GM18868 (cell line): ENCODE measurements around the gene MEGF11.

Source experiments
- ATAC-seq: cut with Tn5 transposase; IDR thresholded peaks from one replicate; pipeline ENCODE4 v1.9.1; 2021; ENCODE audit warnings: mild to moderate bottlenecking, moderate library complexity; ENCODE audit not compliant: unreplicated experiment

MEGF11 gene

DNA sequence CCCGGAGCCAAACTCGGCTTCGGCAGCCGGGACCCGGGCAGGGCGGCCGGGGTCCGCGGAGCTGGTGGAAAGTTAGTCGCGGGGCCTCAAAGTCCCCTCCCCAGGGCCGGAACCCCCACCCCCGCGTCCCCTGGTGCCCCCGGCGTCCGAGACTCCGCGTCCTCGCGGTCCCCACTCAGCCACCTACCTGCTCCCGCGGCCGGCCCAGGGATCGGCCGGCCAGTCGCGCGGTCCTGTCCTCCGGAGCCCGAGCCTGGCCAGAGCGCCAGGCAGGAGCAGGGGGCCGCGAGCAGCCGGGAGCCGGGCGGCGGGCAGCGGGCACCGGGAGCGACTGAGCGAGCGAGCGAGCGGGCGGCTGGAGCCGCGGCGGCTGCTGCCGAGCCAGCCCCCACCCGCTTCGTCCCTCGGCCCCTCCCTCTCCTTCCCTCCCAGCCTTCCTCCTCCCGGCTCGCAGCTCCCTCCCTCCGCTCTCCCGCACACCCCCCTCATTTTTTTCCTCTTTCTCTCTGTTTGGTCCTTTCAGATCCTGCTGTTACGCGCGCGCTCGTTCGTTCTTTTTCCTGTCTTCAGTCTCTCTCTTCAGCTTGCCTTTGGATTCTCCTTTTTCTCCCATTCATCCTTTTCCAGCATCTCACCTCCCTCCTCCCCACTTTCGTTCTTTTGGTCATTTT, at the start of gene MEGF11:
TSS of gene MEGF11 (minus strand) at position 333 of the 671 bp plus-strand sequence. CDS start 125,347 bp downstream, outside the sequence.
- ATAC-seq = no peak

DNA sequence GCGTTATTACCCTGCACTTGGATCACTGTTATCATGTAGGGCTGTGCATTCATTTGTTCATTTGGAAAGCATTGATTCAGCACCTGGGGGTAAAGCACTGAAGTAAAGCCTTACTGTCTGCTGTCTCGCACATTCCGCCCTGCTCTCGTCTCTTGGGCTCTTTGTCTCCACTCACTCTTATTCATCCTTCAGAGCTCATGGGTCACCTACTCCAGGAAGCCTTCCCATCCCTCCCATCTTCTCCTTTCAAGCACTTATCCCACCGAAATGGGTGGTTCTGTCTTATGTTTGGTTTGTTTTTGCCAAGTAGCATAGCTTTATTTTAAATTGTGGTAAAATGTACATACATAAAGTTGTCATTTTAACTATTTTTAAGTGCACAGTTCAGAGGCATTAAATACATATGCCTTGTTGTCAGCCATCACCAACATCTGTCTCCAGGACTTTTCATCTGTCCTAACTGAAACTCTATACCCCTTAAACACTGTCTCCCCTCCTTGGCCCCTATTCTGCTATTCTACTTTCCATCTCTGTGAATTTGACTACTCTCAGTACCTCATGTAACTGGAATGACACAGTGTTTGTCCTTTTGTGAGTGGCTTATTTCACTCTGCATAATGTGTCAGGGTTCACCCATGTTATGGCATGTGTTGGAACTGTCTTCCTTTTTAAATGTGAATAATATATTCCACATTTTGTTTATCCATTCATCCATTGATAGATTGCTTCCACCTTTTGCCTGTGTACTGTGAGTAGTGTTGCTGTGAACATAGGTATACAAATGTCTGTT, 49.1 kb upstream of the MEGF11 start:
- ATAC-seq = no peak

DNA sequence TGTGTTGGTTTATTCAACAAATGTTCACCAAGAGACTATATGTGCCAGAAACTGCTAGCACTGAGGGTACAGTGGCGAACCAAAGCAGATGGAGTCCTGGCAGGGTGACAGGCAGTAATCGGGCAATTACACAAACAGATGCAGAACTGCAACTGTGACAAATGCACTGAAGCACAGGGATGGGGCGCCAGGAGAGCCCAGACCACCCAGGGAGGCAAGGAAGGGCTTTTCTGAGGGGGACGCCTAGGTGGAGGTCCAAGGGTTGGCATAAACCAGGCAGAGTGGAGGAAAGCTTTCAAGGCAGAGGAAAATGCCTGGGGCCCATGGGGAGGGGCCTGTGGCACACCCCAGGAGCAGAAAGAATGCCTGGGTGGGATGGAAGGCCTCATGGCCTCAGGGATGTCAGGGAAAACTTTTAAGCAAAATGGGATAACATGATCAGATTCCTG, 45.3 kb upstream of the MEGF11 start:
- no peak for ATAC-seq

DNA sequence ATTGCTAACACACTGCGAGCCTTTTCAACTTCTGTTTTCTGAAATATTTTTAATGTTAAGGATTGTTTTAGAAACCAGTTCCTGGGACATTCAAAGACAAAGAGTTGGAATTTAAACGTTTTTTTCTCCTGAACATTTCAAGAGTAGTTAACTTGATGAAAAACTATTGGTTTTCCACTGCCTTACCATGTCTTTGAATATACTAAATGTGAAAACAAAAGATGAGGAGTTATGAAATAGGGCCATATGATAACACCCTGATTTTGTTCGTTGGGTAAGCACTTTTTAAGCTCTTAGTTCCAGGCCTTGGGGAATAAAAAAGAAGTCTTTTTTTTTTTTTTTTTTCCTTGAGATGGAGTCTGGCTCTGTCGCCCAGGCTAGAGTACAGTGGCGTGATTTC, 42.6 kb upstream of the MEGF11 start:
- no peak for ATAC-seq

DNA sequence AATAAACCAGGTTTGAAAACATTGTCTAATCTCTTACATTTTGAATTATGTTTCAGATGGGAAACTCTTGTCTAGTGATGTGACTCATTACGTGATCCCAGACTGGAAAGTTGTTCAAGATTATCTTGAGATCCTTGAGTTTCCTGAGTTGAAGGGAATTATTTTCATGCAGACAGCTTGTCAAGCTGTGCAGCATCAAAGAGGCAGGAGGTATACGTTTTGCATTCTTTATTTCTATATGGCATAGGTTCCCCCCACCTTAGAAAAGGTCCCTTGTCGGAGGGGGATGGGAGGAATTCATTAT, 41.3 kb upstream of the MEGF11 start:
- ATAC-seq = no peak

DNA sequence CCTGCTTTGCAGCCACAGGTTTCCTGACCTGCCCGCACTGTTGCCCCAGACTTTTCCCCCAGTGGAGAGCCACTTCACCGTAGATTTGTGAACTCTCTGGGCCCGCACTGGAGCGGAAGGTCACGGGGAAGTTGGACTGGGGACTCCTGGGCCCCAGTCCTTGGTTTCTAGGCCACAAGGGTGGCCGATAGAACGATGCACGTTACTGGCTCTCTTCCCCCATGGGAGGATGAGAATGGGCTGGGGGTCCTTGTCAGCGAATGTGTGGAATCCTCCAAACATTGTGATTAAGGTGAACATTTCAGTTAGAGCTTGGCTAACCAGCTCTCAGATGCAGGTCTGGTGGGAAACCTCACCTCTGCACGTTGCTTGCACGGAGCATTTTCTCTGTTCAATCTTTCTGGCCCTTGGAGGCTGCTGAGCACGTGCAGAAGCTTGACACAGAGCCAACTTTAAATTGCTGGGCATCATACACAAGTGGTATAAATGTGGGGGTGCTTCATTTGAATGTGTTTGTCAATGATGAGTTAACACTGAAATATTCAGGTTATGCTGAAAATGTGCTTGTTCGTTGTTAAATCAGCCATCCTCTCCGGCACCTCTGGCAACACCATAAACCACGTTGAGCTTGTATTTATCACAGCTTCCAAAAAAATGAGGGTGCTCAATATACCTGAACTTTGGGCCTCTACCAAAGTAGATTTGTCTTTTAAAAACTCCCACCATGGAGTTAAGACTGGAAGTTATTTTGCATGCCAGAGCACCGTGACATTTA, 40.8 kb upstream of the MEGF11 start:
- ATAC-seq = peak; percentile 23

DNA sequence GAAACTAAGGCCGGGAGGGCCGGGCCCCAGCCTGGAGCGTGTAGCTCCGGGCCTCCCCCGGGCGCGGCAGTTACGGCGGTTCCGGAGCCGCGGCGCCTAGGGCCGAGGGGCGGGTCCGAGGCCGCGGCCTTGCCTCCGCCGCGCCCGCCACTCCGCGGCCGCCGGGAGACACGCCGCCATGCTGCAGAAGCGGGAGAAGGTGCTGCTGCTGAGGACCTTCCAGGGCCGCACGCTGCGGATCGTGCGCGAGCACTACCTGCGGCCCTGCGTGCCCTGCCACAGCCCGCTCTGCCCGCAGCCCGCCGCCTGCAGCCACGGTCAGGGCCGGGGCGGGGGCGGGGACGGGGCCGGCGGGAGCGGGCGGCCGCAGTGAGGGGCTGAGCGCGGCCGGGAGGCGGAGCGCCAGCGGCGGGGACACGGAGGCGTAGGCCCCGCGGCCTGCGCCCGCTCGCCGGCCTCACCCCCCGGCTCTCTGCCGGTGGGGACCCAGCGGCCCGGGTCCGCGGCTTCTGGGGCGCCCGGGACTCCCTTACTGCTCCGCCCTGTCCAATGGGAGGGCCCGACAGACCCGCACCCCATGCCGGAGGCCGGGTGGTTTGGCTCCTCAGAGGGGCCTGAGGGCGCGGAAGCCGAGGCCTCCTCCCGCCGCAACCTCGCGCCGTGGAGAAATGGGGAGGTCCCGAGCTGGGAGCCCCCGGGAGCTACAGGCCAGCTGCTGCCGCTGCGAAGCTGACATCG, 40.0 kb upstream of the MEGF11 start, which contains the start of gene DIS3L:
TSS of gene DIS3L (plus strand) at position 150 of the 738 bp plus-strand sequence. CDS start at position 179, 29 bp downstream.
- ATAC-seq = peak; percentile 67

DNA sequence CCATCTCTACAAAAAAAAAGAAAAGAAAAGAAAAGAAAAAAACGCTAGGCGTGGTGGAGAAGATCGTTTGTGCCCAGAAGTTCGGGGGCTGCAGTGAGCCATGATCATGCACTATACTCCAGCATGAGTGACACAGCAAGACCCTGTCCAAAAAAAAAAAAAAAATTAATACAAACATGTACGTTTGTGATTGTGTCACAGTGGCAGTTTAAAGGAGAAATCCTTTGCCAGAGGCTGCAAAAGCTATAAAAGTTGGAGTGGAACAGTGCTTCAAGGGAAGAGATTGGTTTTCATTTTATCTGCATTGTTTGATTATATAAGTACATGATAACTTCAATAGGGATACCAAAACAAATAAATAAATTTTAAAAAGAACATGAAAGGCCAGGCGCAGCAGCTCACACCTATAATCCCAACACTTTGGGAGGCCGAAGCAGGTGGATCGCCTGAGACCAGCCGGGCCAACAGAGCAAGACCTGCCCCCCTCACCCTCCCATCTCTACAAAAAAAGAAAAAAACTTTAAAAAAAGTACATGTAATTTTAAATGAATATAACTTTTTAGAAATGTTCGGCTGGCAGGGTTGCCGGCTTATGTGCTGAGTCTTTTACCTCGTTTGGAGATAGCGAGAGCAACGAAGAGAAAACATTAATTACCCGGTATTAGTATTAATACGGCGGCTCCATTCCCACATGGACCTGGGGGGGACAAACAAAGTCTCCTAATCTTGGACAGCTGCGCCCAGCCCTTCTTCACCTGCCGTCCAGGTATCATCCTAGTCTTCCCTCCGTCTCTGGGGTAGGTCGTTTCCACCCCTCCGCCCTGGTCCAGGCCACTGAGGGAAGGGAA, 39.2 kb upstream of the MEGF11 start:
- peak; percentile 10 for ATAC-seq

DNA sequence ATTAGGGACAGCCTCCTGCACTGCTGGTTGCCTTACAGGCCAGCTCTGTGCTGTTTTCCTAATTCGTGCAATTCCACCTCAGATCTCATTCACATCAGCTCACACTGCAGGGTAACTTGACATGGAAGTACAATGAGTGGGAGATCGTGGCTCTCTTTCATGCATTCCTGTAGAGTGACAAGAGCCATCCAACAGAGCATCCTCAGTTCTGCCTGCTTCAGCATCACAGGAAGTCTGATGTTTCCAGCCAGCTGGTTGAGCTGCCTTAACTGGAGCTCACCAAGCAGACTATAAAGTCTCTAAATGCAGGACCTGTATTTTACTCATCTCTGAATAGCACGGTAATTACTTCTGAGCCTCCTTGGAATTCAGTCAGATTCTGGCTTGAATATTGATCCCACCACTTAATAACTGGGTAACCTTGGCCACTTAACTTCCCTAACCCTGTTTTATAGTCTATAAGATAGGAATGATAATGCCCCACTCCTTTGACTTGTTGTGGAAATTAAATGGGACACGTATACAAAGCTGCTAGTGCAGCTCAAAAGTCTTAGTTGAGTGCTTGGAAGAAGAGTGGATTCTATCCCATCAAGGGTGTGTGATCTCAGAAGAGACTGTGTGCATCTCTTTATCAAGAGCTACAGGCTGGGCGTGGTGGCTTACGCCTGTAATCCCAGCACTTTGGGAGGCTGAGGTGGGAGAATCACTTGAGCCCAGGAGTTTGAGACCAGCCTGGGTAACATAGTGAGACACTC, 38.4 kb upstream of the MEGF11 start:
- ATAC-seq = no peak

DNA sequence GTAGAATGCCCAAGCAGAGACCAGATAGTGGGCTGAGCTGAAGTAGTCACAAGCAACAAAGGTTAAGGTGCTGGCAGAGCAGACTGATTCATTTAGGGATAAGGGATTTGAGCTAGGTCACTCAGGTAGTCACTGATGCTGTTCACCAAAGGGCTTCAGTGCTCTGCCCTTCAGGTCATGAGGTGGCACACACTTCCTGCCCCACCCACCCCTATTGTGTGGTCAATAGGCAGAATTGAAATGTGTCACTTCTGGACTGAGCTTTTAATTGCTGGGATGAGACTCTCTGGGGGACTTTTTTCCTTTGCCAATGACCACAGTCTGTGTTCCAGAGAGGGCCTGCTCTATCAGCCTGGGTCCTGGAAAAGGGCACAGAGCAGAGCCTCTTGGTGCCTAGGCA, 37.0 kb upstream of the MEGF11 start:
- ATAC-seq = no peak

DNA sequence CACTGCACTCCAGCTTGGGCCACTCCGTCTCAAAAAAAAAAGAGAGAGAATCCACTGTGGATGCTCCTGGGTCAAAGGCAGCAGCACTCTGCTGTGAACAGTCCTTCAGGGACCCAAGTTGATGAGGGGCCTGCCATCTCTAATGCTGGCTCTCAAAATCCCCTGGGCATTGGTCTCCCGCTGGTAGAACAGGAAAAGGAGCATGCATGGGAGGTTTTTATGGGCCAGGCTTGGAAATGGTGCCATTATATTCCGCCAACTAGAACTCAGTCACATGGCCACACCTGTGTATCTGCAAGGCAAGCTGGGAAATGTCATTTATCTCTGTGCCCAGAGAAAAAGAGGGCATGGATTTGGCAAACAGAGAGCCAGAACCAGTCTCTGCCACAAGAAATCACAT, 36.5 kb upstream of the MEGF11 start:
- no peak for ATAC-seq

DNA sequence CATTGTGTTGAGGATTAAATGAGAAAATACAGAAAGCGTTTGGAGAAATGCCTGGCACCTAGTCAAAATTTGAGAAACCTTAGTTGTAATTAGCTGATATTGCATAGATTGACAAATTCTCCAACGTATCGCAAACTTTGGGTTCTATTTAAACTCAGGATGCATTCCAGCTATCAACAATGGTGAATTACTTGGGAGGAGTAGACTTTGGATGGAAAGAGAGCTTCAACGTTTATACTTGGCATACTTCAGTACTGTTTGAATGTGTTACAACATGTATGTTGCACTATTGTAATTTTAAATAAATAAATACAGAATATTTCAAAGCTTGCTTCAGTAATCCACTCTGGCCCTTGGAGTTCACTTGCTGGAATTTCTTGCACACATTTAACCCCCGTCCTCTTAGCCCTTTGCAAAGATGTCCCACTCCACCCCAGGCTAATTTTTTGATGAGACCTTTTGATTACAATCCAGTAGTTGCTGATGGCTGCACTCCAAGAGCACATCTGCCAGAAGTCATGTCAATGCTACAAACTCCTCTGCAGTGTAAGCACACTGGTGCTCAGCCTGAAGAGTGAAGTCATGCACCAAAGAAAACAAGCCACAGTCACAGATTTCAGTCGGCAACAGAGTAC, 35.1 kb upstream of the MEGF11 start:
- ATAC-seq = no peak

DNA sequence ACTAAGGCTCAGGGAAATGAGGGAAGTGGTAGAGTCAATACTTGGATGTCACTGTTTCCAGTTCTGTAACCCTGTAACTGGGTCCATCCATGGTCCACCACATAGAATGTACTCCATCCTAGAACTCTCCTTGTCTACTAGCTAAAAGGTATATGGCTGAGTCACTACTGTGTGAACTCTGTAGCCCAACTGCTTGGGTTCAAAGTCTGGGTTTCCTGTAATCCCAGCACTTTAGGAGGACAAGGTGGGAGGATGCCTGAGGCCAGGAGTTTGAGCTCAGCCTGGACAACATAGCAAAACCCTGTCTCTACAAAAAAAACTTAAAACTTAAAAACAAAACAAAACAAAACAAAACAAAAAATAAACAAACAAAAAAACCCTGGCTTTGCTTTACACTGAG, 34.5 kb upstream of the MEGF11 start:
- ATAC-seq = no peak

DNA sequence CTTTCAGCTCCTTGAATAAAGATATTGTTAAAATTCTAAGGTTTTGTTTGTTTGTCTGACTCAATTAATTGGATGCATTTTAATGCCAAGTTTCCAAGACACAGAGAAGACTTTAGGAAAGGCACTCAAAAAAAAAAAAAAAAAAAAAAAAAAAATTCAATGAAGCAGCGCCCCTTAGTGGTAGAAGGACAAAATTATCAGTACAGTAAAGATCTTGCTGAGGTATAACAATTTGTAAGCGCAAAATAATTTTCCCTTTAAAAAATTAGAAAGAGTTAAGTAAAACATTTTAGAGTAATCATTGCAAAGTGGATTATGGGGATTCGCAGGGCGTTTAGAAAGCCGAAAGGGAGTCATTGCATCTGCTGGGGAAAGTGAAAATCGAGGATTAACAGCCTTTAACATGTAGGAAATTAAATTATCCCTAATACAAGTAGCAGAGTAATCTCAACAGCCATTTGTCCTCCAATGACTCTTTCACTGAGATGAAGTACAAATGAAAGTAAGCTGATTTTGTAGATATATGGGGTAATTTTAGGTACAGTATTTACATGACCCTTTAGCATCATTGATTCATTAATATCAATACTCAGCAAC, 34.0 kb upstream of the MEGF11 start:
- no peak for ATAC-seq

DNA sequence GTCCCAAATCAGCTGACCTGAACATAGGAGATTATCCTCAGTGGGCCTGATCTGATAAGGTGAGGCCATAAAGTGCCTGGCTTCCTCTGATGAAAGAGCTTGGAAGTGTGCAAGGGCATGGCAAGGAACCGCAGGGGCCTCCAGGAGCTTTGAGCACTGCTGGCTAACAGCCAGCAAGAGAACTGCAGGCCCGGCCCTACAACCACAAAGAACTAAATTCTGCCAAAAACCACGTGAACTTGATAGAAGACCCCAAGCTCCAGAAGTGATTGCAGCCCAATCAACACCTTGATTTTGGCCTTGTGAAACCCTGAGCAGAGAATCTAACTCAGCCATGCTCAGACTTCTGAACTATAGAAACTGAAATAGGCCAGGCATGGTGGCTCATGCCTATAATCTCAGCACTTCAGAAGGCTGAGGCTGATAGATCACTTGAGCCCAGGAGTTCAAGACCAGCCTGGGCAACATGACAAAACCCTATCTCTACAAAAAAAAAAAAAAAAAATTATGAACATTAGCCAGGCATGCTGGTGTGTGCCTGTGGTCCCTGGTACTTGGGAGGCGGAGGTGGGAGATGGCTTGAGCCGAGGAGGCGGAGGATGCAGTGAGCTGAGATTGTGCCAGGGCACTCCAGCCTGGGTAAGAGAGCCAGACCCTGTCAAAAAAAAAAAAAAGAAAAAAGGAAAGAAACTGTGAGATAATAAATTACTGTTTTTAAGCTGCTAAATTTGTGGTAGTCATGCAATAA, 32.2 kb upstream of the MEGF11 start:
- no peak for ATAC-seq

DNA sequence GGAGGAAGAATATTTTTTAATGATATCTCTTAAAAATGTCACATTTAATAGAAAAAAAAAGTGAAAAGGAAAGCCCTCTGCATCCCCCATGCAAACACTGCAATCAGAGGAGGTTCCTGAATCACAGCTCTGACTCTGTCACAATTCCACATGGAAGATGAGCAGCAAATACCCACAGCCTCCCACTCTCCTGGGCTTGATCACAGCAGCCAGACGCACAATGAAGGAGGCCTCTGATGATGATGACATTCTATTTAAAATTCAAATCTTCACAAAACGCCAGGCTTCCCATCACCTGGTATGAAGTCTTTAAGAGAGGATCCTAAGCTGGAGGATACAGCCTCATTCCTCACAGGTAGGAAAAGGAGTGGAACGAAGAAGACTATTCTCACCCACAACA, 30.7 kb upstream of the MEGF11 start:
- no peak for ATAC-seq

DNA sequence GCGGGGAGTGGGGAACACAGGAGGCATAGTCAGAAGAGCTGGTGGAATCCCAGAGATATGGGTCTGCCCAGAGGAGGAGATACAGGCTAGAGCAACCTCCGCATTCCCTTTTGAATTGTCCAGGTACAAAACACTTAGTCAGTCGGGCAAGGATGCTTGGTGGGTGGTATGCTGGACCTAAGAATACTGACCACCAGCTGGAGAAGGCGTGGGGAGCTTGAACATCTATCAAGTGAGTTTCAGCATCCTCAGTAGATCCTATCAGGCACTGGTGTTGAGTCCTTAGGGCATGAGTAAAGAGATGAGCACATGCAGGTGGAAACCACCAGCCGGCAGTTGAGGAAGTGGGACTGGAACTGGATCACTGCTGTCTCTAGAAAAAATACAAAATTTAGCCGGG, 25.1 kb upstream of the MEGF11 start:
- no peak for ATAC-seq

DNA sequence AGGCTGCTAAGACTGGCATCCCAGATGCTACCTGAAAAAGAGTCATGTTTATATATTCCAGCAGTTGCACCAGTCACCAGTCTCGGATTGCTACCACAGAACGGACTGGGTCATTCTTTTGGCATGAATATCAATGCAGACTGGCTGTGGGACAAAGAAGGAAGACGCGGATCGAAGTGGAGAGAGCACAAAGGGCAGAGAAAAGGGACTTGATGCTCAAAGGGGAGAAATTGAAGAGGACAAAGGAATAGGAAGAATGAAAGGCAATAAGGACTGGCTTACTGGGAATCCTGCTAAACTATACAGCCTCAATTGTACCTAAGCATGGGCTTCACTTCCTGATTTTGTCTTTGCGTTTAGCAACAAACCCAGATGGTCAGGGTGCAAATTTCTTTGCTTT, 24.5 kb upstream of the MEGF11 start:
- no peak for ATAC-seq
